BE2C (cell line): ENCODE results near the gene RTRAF.

Experiments used
- DNase-seq: peaks from one replicate; pipeline ENCODE4 v3.0.0-alpha.2; 2020
- H3K27me3 ChIP-seq: fragments of 250-450 bp; sonication (Bioruptor Pico); 2 replicates; pipeline ENCODE4 v1.5.1; 2020; ENCODE audit warnings: mild to moderate bottlenecking
- H3K36me3 ChIP-seq: fragments of 250-450 bp; sonication (Bioruptor Pico); 2 replicates; pipeline ENCODE4 v1.5.1; 2020; ENCODE audit warnings: mild to moderate bottlenecking
- H3K4me1 ChIP-seq: fragments of 250-450 bp; sonication (Bioruptor Pico); 2 replicates; pipeline ENCODE4 v1.5.1; 2020
- H3K4me3 ChIP-seq: 2 replicates; pipeline ENCODE4 v1.5.1; 2011; ENCODE audit warnings: low read depth, low read length
- H3K9me3 ChIP-seq: fragments of 250-450 bp; sonication (Bioruptor Pico); 2 replicates; pipeline ENCODE4 v1.5.1; 2020
- CTCF ChIP-seq: IDR thresholded peaks from 2 replicates; pipeline ENCODE4 v1.5.1; 2012; ENCODE audit warnings: mild to moderate bottlenecking, low read depth, low read length

Gene RTRAF

GRCh38 chr14:52031781-52032180, 42.4 kb downstream of the RTRAF start:
- H3K36me3 ChIP-seq = no peaks in the 10 kb centered on the region
- no peaks in the 10 kb centered on the region for H3K9me3 ChIP-seq
- H3K27me3 ChIP-seq = no peaks in the 10 kb centered on the region
- H3K4me3 ChIP-seq = no peak overlapping the region
- TF ChIP-seq CTCF = no peak
- DNase-seq = no peak
- no peaks in the 10 kb centered on the region for H3K4me1 ChIP-seq

GRCh38 chr14:52032204-52032801, 43.0 kb downstream of the RTRAF start:
- Histone ChIP-seq H3K36me3 (no peaks in the 10 kb centered on the region), H3K4me3 (no peak overlapping the region), H3K9me3 (no peaks in the 10 kb centered on the region), H3K4me1 (no peaks in the 10 kb centered on the region), H3K27me3 (no peaks in the 10 kb centered on the region)
- TF ChIP-seq CTCF = no peak
- no peak for DNase-seq

GRCh38 chr14:52033101-52033642, 43.8 kb downstream of the RTRAF start:
- H3K27me3 ChIP-seq = no peaks in the 10 kb centered on the region
- no peak overlapping the region for H3K4me3 ChIP-seq
- no peaks in the 10 kb centered on the region for H3K4me1 ChIP-seq
- DNase-seq = no peak
- no peak for TF ChIP-seq CTCF
- no peaks in the 10 kb centered on the region for H3K9me3 ChIP-seq
- no peaks in the 10 kb centered on the region for H3K36me3 ChIP-seq

- H3K27me3 ChIP-seq = no peaks in the 10 kb centered on the region
- no peaks in the 10 kb centered on the region for H3K9me3 ChIP-seq
- H3K4me3 ChIP-seq = no peak overlapping the region
- no peaks in the 10 kb centered on the region for H3K4me1 ChIP-seq
- DNase-seq = no peak
- no peaks in the 10 kb centered on the region for H3K36me3 ChIP-seq
- TF ChIP-seq CTCF = no peak
These were observed 49.9 kb downstream of the RTRAF start for GRCh38 chr14:52039124-52039815.

GRCh38 chr14:52040598-52040997, 51.3 kb downstream of the RTRAF start:
- Histone ChIP-seq H3K4me1 (no peaks in the 10 kb centered on the region), H3K4me3 (no peak overlapping the region), H3K36me3 (no peaks in the 10 kb centered on the region), H3K27me3 (no peaks in the 10 kb centered on the region), H3K9me3 (no peaks in the 10 kb centered on the region)
- no peak for DNase-seq
- no peak for TF ChIP-seq CTCF
